Fibroblast of lung (primary cell): ENCODE measurements around the gene FRK.

Experiments
- EZH2 ChIP-seq: IDR thresholded peaks from 2 replicates; pipeline ENCODE4 v1.5.1; 2012; ENCODE audit warnings: low read length, control low read depth, mild to moderate bottlenecking; ENCODE audit errors: missing control alignments
- TF ChIP-seq, protein P1 (sequence below), 2 donors: IDR thresholded peaks in 1 of 2; conservative IDR thresholded peaks in 1 of 2; 1 replicate in 1 of 2; 2 replicates in 1 of 2; pipeline ENCODE4 v1.5.1; 2011 to 2012; ENCODE audit warnings: low read length in 2 of 2, control low read depth in 1 of 2, inconsistent platforms in 1 of 2, low read depth in 1 of 2, mild to moderate bottlenecking in 1 of 2

GRCh38 chr6:116096979-116097816 is 36.5 kb upstream of the FRK start:
- TF ChIP-seq, protein P1, sequence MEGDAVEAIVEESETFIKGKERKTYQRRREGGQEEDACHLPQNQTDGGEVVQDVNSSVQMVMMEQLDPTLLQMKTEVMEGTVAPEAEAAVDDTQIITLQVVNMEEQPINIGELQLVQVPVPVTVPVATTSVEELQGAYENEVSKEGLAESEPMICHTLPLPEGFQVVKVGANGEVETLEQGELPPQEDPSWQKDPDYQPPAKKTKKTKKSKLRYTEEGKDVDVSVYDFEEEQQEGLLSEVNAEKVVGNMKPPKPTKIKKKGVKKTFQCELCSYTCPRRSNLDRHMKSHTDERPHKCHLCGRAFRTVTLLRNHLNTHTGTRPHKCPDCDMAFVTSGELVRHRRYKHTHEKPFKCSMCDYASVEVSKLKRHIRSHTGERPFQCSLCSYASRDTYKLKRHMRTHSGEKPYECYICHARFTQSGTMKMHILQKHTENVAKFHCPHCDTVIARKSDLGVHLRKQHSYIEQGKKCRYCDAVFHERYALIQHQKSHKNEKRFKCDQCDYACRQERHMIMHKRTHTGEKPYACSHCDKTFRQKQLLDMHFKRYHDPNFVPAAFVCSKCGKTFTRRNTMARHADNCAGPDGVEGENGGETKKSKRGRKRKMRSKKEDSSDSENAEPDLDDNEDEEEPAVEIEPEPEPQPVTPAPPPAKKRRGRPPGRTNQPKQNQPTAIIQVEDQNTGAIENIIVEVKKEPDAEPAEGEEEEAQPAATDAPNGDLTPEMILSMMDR (conservative IDR thresholded peaks at IDR 0.05 in 1 of 2, IDR thresholded peaks at IDR 0.05 in 1 of 2; ENCODE audit: low read depth in 1 of 2, low read length in 2 of 2), result peak; percentile 11 to 46
- TF ChIP-seq EZH2, result no peak
